Heart left ventricle (tissue), 16 donors: ENCODE data around the gene OAT. TPM values are rescaled to one million over a fixed set of nuclear protein-coding genes. Genes with fewer than 3 reads are reported as not detected.

Experiments used
- ATAC-seq, 4 donors: fragments of 200-7000 bp; cut with Tn5 transposase; one replicate each; pipeline ENCODE4 v1.9.1; 2020 to 2022; ENCODE audit warnings: moderate library complexity in 4 of 4, mild to moderate bottlenecking in 3 of 4, moderate number of reproducible peaks in 1 of 4
- DNase-seq, 5 donors: peaks; one replicate each; pipeline ENCODE4 v3.0.0-alpha.2; 2020
- H3K27ac ChIP-seq, 12 donors: fragments of 200-600 bp; sonication (generic) in 4 of 12; one replicate each; pipeline versions ENCODE4 v1.5.0 to v1.8.0; 2016 to 2022; ENCODE audit warnings: mild to moderate bottlenecking in 2 of 12
- H3K27me3 ChIP-seq, 9 donors: fragments of 200-600 bp; sonication (generic) in 2 of 9; one replicate each; pipeline versions ENCODE4 v1.5.1 to v1.8.0; 2016 to 2022; ENCODE audit warnings: mild to moderate bottlenecking in 3 of 9
- H3K36me3 ChIP-seq, 9 donors: fragments of 200-600 bp; sonication (generic) in 2 of 9; one replicate each; pipeline versions ENCODE4 v1.5.0 to v1.8.0; 2018 to 2022; ENCODE audit warnings: mild to moderate bottlenecking in 2 of 9
- H3K4me1 ChIP-seq, 12 donors: fragments of 200-600 bp; sonication (generic) in 4 of 12; one replicate each; pipeline versions ENCODE4 v1.5.0 to v1.8.0; 2016 to 2022; ENCODE audit warnings: mild to moderate bottlenecking in 3 of 12
- H3K4me3 ChIP-seq, 12 donors: fragments of 200-600 bp; sonication (generic) in 4 of 12; one replicate each; pipeline versions ENCODE4 v1.5.0 to v1.8.0; 2017 to 2022; ENCODE audit warnings: mild to moderate bottlenecking in 9 of 12, moderate library complexity in 4 of 12
- H3K9me3 ChIP-seq, 12 donors: fragments of 200-600 bp; sonication (generic) in 4 of 12; one replicate each; pipeline versions ENCODE4 v1.5.0 to v1.8.0; 2016 to 2022; ENCODE audit warnings: mild to moderate bottlenecking in 1 of 12
- CTCF ChIP-seq, 12 donors: fragments of 200-600 bp; sonication (generic) in 4 of 12; IDR thresholded peaks; one replicate each; pipeline versions ENCODE4 v1.5.0 to v1.8.0; 2018 to 2022; ENCODE audit warnings: antibody characterized with exemption in 12 of 12, mild to moderate bottlenecking in 5 of 12
- POLR2A ChIP-seq, 2 donors: fragments of 450-650 bp; IDR thresholded peaks; one replicate each; pipeline ENCODE4 v1.6.1; 2017; ENCODE audit warnings: antibody characterized with exemption in 2 of 2, mild to moderate bottlenecking in 2 of 2, moderate library complexity in 2 of 2
- WGBS, 4 donors: extraction: QIAGEN DNeasy Blood & Tissue Kit in 2 of 4; methylation state at CpG; one replicate each; pipeline versions ENCODE4 v1.1.5 to v1.1.7; 2013 to 2018; 5-methylcytosine and 5-hydroxymethylcytosine counted together
- intact Hi-C, 10 donors: fragments of 100-400 bp; cut with DNase I; formaldehyde crosslinking; loops; one replicate each; pipeline versions ENCODE4 v1.11.1 to v1.14.2; 2022
- polyA plus RNA-seq, 2 donors: library from polyadenylated mRNA; stranded (reverse); fragments of 200-250 nt; gene quantifications; one replicate each; pipeline ENCODE4 v1.2.3, GENCODE V29; 2013
- total RNA-seq, 9 donors: library from RNA; depleted of rRNA in 2 of 9; stranded (reverse); fragments of >200 nt in 2 of 9; fragmentation: NEBNext Ultra II Directional in 3 of 9; extraction: Animal tissue kit (Norgen Biotek cat#: 25700) in 3 of 9; gene quantifications; one replicate each; pipeline versions ENCODE4 v1.1.0 to v1.2.4, GENCODE V29; 2016 to 2023
- donor health status: ischemic (EF 13 %, LVEDD 7.1; RV severe dilation, severe dysfunction).
- donor health status: healthy with polysubstance abuse.
- donor health status: DM: no; HTN: yes; CAD: no.
- donor health status: DM: no; HTN: no; CAD: no.
- donor health status: ischemic (EF 25% LVEDD 6.9; RV normal size, moderate dysfunction).
- donor health status: ischemic (EF 25% LVEDD 5.7; RV mildly dilated, moderate dysfunction).
- donor health status: healthy.
- donor health status: DM: yes; HTN: yes; CAD: no.
- donor health status: ischemic (EF 35%, LVEDD 5.7; RV mildly dilated, moderate dysfunction).
- donor health status: nonischemic (EF 11% LVEDD 7.7; RV severe dilation, severe dysfunction).
- donor health status: DM: yes; HTN: yes; CAD: no.
- donor health status: PGD.
- donor health status: ischemic (EF 29% LVEDD 5.4; RV normal size, mild dysfunction).
- donor health status: nonischemic (EF 23%, LVEDD 6.1; RV moderate dilation, normal function).

The OAT gene
- total and polyA plus RNA-seq, 11 donors = 9.3 to 56.1 (median 33.8) TPM

GRCh38 chr10:124356701-124357560 is 61.8 kb downstream of the OAT start:
- no peak for ATAC-seq
- WGBS, 4 donors = 76 to 85% (median 82%) methylated on average over 13 of the region's 13 CpGs
- no peaks in the 10 kb centered on the region for H3K36me3 ChIP-seq
- H3K4me3 ChIP-seq = no peak overlapping the region
- intact Hi-C loops = no loop called here
- peaks cover 0 to 8% (median 0%) of the 10 kb centered on the region in 9 donors for H3K27me3 ChIP-seq
- H3K9me3 ChIP-seq = peaks cover 0 to 18% (median 10%) of the 10 kb centered on the region in 12 donors
- TF ChIP-seq CTCF (IDR thresholded peaks at IDR 0.05) (no peak), POLR2A (IDR thresholded peaks at IDR 0.05) (no peak)
- H3K27ac ChIP-seq = no peak overlapping the region
- H3K4me1 ChIP-seq = peaks cover 0 to 11% (median 2%) of the 10 kb centered on the region in 12 donors
- no peak for DNase-seq

- Histone ChIP-seq H3K36me3 (no peaks in the 10 kb centered on the region), H3K9me3 (peaks cover 0 to 14% (median 6%) of the 10 kb centered on the region in 12 donors), H3K4me3 (peak overlapping the region in 11 of 12 donors; percentile 12 to 53 (median 39)), H3K27ac (peak overlapping the region in 2 of 12 donors; percentile 28 to 55), H3K27me3 (peaks cover 0 to 10% (median 0%) of the 10 kb centered on the region in 9 donors), H3K4me1 (peaks cover 0 to 11% (median 2%) of the 10 kb centered on the region in 12 donors)
- intact Hi-C loops = no loop called here
- DNase-seq (peak; percentile 37 to 79 (median 62)), ATAC-seq (peak in 3 of 4 donors; percentile 80 to 92 (median 90))
- 15 to 18% (median 17%) methylated on average over 29 of the region's 29 CpGs for WGBS, 4 donors
- TF ChIP-seq POLR2A (IDR thresholded peaks at IDR 0.05) = no peak
- TF ChIP-seq CTCF (IDR thresholded peaks at IDR 0.05) = peak in 1 of 12 donors; percentile 8
Observed at GRCh38 chr10:124354411-124355382, 64.0 kb downstream of the OAT start.

GRCh38 chr10:124353896-124354295 is 64.8 kb downstream of the OAT start:
- H3K27me3 ChIP-seq = peaks cover 0 to 10% (median 0%) of the 10 kb centered on the region in 9 donors
- no peaks in the 10 kb centered on the region for H3K36me3 ChIP-seq
- no peak overlapping the region for H3K27ac ChIP-seq
- 78 to 87% (median 81%) methylated on average over 9 to 11 of the region's 11 CpGs for WGBS, 4 donors
- peaks cover 0 to 6% (median 0%) of the 10 kb centered on the region in 12 donors for H3K9me3 ChIP-seq
- ATAC-seq (no peak), DNase-seq (no peak)
- H3K4me1 ChIP-seq = peaks cover 0 to 11% (median 2%) of the 10 kb centered on the region in 12 donors
- H3K4me3 ChIP-seq = no peak overlapping the region
- intact Hi-C loops = no loop called here
- no peak for TF ChIP-seq CTCF (IDR thresholded peaks at IDR 0.05)
- TF ChIP-seq POLR2A (IDR thresholded peaks at IDR 0.05) = no peak
